Upper lobe of right lung (tissue), 1 donor: ENCODE results near the gene TEX2. TPM values are rescaled to one million over a fixed set of nuclear protein-coding genes. Genes with fewer than 3 reads are reported as not detected.
A peak's percentile ranks its signal among the peaks of the same experiment; 100 is the strongest.

Source experiments
- ATAC-seq: fragments of 200-7000 bp; cut with Tn5 transposase; one replicate; pipeline ENCODE4 v1.9.1; 2020; ENCODE audit warnings: mild to moderate bottlenecking, moderate library complexity
- DNase-seq: peaks from one replicate; pipeline ENCODE4 v3.0.0-alpha.2; 2020
- H3K27ac ChIP-seq: fragments of 200-600 bp; one replicate; pipeline ENCODE4 v1.8.0; 2022
- H3K27me3 ChIP-seq: fragments of 200-600 bp; one replicate; pipeline ENCODE4 v1.8.0; 2022; ENCODE audit warnings: mild to moderate bottlenecking
- H3K36me3 ChIP-seq: fragments of 200-600 bp; one replicate; pipeline ENCODE4 v1.8.0; 2022
- H3K4me1 ChIP-seq: fragments of 200-600 bp; one replicate; pipeline ENCODE4 v1.8.0; 2022
- H3K4me3 ChIP-seq: fragments of 200-600 bp; one replicate; pipeline ENCODE4 v1.8.0; 2022; ENCODE audit warnings: mild to moderate bottlenecking
- H3K9me3 ChIP-seq: fragments of 200-600 bp; one replicate; pipeline ENCODE4 v1.8.0; 2022
- intact Hi-C: fragments of 100-400 bp; cut with DNase I; formaldehyde crosslinking; loops from one replicate; pipeline ENCODE4 v1.11.0; 2022
- total RNA-seq: library from RNA; stranded (reverse); fragmentation: NEBNext Ultra II Directional; extraction: Animal tissue kit (Norgen Biotek cat#: 25700); gene quantifications from one replicate; pipeline ENCODE4 v1.2.1, GENCODE V29; 2021
- TF ChIP-seq, protein P1 (sequence below): fragments of 200-600 bp; IDR thresholded peaks from one replicate; pipeline ENCODE4 v1.8.0; 2022; ENCODE audit warnings: antibody characterized with exemption
- donor health status: DM: no; HTN: yes; CAD: no; lungs with severe emphysema.

The TEX2 gene
- total RNA-seq, 1 donor from 2014 or later = 50.6 TPM

DNA sequence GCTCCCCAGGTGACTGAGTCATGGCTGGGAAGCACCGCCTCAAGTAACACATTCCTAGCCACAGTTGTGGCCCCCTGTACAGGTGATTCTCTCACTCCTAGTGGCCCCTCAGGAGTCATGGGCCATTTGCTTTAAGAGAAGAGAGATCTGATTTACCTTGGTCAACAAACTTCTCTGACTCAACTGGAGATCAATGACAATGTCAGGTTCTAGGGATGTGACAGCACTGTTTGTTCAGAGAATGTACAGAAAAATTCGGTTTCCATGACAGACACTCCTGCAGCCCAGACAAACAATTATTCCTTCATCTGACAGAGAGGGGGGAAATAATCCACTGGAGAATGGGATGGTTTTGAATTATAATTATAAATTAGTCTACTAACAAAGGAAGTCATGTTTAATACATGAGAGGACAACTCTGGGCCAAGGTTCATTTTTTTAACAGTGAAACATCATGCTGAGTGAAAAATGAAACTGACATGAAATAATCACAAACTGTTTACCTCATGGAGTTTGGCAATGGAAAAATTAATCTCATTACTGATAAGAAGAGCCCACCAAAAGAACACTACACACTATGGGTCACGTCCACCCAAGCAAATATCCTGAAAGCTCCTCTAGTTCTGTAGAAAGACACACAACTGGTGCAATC, 142.8 kb downstream of the TEX2 start:
- H3K4me1 ChIP-seq = peaks cover 53% of the 10 kb centered on the region
- no peaks in the 10 kb centered on the region for H3K36me3 ChIP-seq
- no peaks in the 10 kb centered on the region for H3K9me3 ChIP-seq
- peak overlapping the region; percentile 67 for H3K27ac ChIP-seq
- DNase-seq (no peak), ATAC-seq (no peak)
- no peak overlapping the region for H3K4me3 ChIP-seq
- TF ChIP-seq, protein P1, sequence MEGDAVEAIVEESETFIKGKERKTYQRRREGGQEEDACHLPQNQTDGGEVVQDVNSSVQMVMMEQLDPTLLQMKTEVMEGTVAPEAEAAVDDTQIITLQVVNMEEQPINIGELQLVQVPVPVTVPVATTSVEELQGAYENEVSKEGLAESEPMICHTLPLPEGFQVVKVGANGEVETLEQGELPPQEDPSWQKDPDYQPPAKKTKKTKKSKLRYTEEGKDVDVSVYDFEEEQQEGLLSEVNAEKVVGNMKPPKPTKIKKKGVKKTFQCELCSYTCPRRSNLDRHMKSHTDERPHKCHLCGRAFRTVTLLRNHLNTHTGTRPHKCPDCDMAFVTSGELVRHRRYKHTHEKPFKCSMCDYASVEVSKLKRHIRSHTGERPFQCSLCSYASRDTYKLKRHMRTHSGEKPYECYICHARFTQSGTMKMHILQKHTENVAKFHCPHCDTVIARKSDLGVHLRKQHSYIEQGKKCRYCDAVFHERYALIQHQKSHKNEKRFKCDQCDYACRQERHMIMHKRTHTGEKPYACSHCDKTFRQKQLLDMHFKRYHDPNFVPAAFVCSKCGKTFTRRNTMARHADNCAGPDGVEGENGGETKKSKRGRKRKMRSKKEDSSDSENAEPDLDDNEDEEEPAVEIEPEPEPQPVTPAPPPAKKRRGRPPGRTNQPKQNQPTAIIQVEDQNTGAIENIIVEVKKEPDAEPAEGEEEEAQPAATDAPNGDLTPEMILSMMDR = no peak
- H3K27me3 ChIP-seq = no peaks in the 10 kb centered on the region
- intact Hi-C loops = no loop called here

DNA sequence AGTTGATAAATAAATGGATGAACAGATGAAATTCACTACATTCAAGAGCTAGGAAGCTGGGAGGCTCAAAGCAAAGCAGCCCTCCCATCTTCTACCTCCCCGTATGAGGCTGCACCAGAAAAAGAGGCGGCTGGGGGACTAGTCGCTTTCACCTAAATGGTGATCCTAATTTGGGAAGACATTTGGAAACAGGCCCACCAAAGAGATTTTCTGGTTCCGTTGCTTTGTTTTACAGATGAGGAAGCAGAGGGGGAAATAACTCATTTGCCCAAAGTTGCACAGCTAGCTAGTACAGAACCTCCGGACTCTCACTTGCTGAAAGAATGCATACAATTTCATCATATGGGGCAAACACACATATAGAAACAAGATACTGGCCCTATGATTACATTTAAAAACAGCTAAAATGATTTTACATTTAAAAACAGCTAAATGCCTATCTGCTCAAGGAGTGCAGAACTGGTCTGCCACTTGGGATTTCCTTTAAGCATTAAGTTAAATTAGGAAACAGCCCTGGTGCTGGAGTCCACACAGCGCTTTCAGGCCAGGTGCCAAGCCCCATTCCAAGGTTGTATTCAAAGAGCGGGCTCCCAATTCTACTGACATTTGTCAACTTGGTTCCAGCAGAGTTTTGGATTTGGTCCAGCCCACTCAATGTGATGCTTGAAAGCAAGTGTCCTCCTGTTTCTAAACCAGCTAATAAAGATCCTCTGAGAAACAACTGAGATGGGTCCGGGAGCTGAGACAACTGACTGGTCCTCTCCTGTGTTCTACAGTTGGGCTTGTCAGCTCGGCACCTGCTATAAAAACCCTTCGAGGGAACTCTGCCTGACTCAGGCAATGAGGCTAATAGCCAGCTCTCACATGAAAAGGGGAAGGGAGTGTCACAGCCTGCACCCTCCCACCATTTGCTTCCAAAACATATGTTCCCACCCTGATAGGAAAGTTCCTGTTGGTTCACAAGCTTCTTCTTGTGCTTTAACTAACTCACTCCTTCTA, 144.8 kb downstream of the TEX2 start:
- H3K4me3 ChIP-seq = no peak overlapping the region
- ATAC-seq (peak; percentile 74), DNase-seq (peak; percentile 73)
- peak overlapping the region; percentile 33 for H3K27ac ChIP-seq
- intact Hi-C loops = no loop called here
- H3K36me3 ChIP-seq = no peaks in the 10 kb centered on the region
- TF ChIP-seq, protein P1 = no peak
- H3K4me1 ChIP-seq = peaks cover 63% of the 10 kb centered on the region
- no peaks in the 10 kb centered on the region for H3K9me3 ChIP-seq
- H3K27me3 ChIP-seq = no peaks in the 10 kb centered on the region

DNA sequence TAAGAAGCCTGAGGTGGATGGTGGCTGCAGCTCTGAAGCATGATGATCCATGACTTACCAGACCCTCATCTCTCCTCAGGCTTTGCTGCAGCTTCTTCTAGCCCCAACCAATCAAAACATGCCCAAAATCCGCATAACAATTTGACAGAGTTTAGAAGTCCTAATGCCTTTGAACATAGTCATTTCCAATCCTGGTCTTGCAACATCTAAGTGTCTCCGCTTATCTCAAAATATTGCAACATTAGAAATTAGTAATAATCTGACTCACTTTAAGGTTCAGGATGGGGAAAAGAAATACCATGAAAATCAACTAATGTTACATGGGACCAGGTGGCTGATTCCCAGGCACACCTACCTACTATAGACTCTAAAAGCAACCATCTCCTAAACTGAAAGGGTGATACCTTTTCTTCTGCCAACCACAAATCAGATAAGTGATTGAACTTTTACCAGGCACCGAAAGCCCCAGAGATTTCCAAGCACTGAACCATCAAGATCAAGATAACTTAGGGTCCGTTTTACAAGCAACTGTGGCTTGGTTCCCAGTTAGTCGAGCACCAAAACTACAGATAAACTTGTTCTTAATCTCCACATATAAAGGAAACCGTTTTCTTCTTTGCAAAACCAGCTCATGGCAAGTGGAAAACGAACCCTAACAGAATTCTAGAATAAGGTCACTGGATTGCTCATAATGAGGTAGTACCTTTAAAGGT, 147.1 kb downstream of the TEX2 start:
- Histone ChIP-seq H3K27me3 (no peaks in the 10 kb centered on the region), H3K4me3 (no peak overlapping the region), H3K27ac (peak overlapping the region; percentile 49), H3K9me3 (no peaks in the 10 kb centered on the region), H3K36me3 (no peaks in the 10 kb centered on the region), H3K4me1 (peaks cover 64% of the 10 kb centered on the region)
- TF ChIP-seq, protein P1 = no peak
- ATAC-seq = no peak
- no peak for DNase-seq
- intact Hi-C loops = no loop called here

DNA sequence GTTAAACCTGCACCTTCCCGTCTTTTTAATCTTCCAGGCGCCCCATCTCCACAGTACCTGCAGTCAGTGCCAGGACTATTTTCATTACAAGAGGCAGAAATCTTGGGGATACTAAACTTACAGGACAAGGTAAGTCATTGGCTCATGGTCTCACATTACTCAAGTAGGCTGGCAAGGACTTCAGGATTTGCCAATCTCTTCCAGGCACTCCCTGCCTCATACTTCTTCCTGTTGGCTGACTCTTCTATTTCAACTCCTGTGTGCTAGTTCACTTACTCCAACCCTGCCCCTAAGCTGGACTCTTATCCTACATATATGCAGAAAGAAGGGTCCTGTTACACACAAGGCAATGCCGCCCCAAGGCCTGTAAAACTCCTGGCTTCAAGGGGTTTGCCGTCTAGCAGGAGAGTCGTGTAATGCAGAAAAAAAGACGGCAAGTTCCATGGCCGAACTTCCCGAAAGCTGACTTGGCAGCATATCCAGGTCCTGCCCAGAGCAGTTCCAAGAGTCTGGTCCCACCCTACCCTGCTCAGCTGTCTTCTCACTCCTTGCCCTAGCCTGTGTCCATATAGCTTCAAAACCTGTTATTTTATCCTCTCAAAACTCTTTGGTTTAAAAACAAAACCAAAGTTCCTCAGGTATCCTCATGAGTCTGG, 147.9 kb downstream of the TEX2 start:
- Histone ChIP-seq H3K27ac (peak overlapping the region; percentile 49), H3K9me3 (no peaks in the 10 kb centered on the region), H3K4me1 (peaks cover 60% of the 10 kb centered on the region), H3K4me3 (no peak overlapping the region), H3K27me3 (no peaks in the 10 kb centered on the region), H3K36me3 (no peaks in the 10 kb centered on the region)
- intact Hi-C loops = no loop called here
- ATAC-seq = peak; percentile 84
- TF ChIP-seq, protein P1 = no peak
- DNase-seq = no peak

DNA sequence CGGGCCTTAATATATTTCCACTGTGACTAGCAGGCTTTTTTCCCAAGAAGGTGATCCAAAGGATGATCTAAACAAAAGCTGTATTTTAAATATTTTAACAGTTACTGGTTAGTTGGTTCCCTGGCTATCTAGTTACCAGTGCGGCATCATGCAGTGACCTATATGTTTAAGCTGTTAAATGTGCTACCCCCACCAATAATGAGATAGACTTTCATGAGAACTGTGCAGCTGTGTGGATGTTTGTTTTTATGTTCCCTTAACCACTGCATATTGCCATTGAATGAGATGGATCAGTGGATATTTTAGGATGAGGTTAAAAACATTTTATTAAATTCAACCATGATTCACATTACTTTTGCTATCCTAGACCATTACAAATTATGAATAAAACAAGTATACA, 150.1 kb downstream of the TEX2 start:
- intact Hi-C loops = no loop called here
- no peak for DNase-seq
- no peaks in the 10 kb centered on the region for H3K36me3 ChIP-seq
- peaks cover 48% of the 10 kb centered on the region for H3K4me1 ChIP-seq
- no peaks in the 10 kb centered on the region for H3K27me3 ChIP-seq
- no peak for ATAC-seq
- no peaks in the 10 kb centered on the region for H3K9me3 ChIP-seq
- TF ChIP-seq, protein P1 = no peak
- no peak overlapping the region for H3K27ac ChIP-seq
- H3K4me3 ChIP-seq = no peak overlapping the region
